Thyroid gland (tissue), 4 donors: ENCODE data around the gene VAT1L. TPM values are rescaled to one million over a fixed set of nuclear protein-coding genes. Genes with fewer than 3 reads are reported as not detected.

ENCODE experiments used
- DNase-seq, 2 donors: peaks; one replicate each; pipeline ENCODE4 v3.0.0-alpha.2; 2019
- H3K27ac ChIP-seq, 3 donors: fragments of 200-600 bp; sonication (generic); 1 replicate in 2 of 3; 2 replicates in 1 of 3; pipeline ENCODE4 v1.5.1; 2016 to 2019; ENCODE audit warnings: mild to moderate bottlenecking in 1 of 3, moderate library complexity in 1 of 3
- H3K27me3 ChIP-seq: fragments of 200-600 bp; sonication (generic); one replicate; pipeline ENCODE4 v1.5.1; 2019
- H3K36me3 ChIP-seq, 2 donors: fragments of 200-600 bp; sonication (generic); one replicate each; pipeline ENCODE4 v1.5.1; 2016 to 2019
- H3K4me1 ChIP-seq, 2 donors: fragments of 200-600 bp; sonication (generic); one replicate each; pipeline ENCODE4 v1.5.1; 2017 to 2019
- H3K4me3 ChIP-seq, 3 donors: fragments of 200-600 bp; sonication (generic); replicated peaks in 1 of 3; 1 replicate in 2 of 3; 2 replicates in 1 of 3; pipeline ENCODE4 v1.5.1; 2016; ENCODE audit warnings: mild to moderate bottlenecking in 1 of 3
- H3K9me3 ChIP-seq: fragments of 200-600 bp; sonication (generic); one replicate; pipeline ENCODE4 v1.5.1; 2017
- POLR2A ChIP-seq, 2 donors: fragments of 450-650 bp; IDR thresholded peaks; one replicate each; pipeline ENCODE4 v1.6.1; 2017; ENCODE audit warnings: antibody characterized with exemption in 2 of 2, mild to moderate bottlenecking in 2 of 2, moderate library complexity in 1 of 2
- WGBS, 2 donors: methylation state at CpG; one replicate each; pipeline ENCODE4 v1.1.5; 2017; 5-methylcytosine and 5-hydroxymethylcytosine counted together
- intact Hi-C: fragments of 100-400 bp; cut with DNase I; formaldehyde crosslinking; loops from one replicate; pipeline ENCODE4 v1.15.1; 2023
- total RNA-seq, 4 donors: library from RNA; depleted of rRNA; stranded (reverse); fragments of >200 nt; gene quantifications; one replicate each; pipeline ENCODE4 v1.2.3, GENCODE V29; 2016
- TF ChIP-seq, protein P1 (sequence below), 6 experiments: fragments of 200-600 bp in 3 of 6; fragments of 450-650 bp in 3 of 6; sonication (generic) in 3 of 6; IDR thresholded peaks; one replicate each; pipeline ENCODE4 v1.5.1; 2016 to 2019; ENCODE audit warnings: antibody characterized with exemption in 6 of 6, mild to moderate bottlenecking in 2 of 6, inconsistent platforms in 1 of 6, moderate library complexity in 1 of 6

Gene VAT1L
- total RNA-seq, 4 donors from 2014 or later = 1.9 to 29.7 (median 9.2) TPM

DNA sequence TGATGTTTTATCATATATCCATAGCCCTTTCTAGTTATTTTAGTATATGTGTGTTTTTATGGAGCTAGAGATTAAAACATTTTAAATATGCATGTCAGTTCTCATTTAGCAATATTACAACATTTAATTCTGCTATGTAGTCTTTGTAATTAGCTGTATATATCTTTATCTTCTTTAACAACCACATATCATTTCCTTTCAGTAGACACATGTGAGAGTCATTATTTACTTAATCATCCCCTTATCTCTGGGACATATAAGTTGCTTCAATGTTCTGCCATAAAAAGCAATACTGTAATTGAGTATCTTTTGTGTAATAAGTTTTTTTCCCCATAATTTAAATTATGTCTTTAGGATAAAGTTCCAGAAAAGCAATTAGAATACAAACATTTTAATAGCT, 182.0 kb downstream of the VAT1L start:
- peaks cover 0 to 6% of the 10 kb centered on the region in 2 donors for H3K4me1 ChIP-seq
- no peaks in the 10 kb centered on the region for H3K9me3 ChIP-seq
- no peaks in the 10 kb centered on the region for H3K36me3 ChIP-seq
- H3K27me3 ChIP-seq = no peaks in the 10 kb centered on the region
- DNase-seq = no peak
- TF ChIP-seq POLR2A (IDR thresholded peaks at IDR 0.05) = no peak
- TF ChIP-seq, protein P1, sequence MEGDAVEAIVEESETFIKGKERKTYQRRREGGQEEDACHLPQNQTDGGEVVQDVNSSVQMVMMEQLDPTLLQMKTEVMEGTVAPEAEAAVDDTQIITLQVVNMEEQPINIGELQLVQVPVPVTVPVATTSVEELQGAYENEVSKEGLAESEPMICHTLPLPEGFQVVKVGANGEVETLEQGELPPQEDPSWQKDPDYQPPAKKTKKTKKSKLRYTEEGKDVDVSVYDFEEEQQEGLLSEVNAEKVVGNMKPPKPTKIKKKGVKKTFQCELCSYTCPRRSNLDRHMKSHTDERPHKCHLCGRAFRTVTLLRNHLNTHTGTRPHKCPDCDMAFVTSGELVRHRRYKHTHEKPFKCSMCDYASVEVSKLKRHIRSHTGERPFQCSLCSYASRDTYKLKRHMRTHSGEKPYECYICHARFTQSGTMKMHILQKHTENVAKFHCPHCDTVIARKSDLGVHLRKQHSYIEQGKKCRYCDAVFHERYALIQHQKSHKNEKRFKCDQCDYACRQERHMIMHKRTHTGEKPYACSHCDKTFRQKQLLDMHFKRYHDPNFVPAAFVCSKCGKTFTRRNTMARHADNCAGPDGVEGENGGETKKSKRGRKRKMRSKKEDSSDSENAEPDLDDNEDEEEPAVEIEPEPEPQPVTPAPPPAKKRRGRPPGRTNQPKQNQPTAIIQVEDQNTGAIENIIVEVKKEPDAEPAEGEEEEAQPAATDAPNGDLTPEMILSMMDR (IDR thresholded peaks at IDR 0.05) = no peak
- peak overlapping the region in 1 of 3 donors; percentile 34 for H3K27ac ChIP-seq
- intact Hi-C loops = loop anchor here (5.0 to 10.0 kb wide), 2 partner anchors 186 to 293 kb away; partner anchors contain the start of gene VAT1L
- H3K4me3 ChIP-seq = no peak overlapping the region

DNA sequence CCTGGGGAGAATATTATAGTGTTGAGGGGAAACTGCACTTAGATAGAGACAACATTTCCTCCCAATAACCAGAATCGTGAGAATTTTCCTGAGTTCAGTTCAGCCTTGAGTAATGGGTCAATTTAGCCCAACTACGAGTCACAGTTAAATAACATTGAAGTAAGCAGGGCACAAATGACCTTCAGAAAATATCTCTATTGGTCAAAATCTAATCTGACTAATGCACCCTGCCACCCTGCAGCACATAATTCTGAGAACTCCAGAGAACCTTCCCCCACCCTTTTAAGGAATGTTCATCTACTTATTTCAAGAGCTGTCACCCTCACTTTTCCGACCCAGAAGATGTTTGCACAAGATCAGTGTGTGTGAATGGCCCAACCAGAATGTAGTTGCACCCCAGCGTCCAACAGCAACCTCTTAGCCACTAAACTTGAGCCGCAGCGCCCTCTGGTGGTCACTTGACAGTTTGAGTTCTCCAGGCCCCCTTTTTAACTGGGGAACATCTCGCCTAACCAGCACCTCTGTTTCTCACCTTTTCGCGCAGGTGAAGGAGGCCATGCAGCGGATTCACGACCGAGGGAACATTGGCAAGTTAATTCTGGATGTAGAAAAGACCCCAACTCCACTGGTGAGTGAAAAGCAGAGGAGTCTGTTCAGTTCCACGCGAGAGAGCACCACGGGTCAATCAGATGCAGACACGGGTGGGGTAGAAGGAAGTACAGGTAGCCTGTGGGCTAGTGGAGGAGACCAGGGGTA, 183.1 kb downstream of the VAT1L start:
- Histone ChIP-seq H3K4me3 (no peak overlapping the region), H3K9me3 (no peaks in the 10 kb centered on the region), H3K27ac (peak overlapping the region in 1 of 3 donors; percentile 34), H3K4me1 (peaks cover 0 to 6% of the 10 kb centered on the region in 2 donors), H3K27me3 (no peaks in the 10 kb centered on the region), H3K36me3 (no peaks in the 10 kb centered on the region)
- intact Hi-C loops = loop anchor here (5.0 to 10.0 kb wide), 2 partner anchors 187 to 294 kb away; partner anchors contain the start of gene VAT1L
- no peak for TF ChIP-seq POLR2A (IDR thresholded peaks at IDR 0.05)
- TF ChIP-seq, protein P1 (IDR thresholded peaks at IDR 0.05) = peak; percentile 73 to 88 (median 80)
- peak; percentile 86 to 92 for DNase-seq
- 35 to 36% methylated on average over 16 of the region's 16 CpGs for WGBS, 2 donors

DNA sequence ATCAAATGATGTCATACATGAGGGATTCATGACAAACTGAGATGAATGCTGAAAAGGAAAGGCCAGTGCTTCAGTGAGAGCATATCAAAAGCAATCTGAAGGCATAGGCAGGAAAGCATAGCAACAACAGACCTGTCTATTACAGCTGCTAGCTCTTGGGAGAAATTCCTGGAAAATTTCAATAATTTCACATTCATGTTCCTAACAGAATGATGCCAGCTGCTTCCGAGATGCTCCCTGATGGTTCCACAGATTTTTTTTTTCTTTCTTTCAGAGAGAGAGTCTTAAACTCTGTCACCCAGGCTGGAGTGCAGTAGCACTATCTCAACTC, 183.7 kb downstream of the VAT1L start:
- H3K9me3 ChIP-seq = no peaks in the 10 kb centered on the region
- TF ChIP-seq POLR2A (IDR thresholded peaks at IDR 0.05) = no peak
- TF ChIP-seq, protein P1 (IDR thresholded peaks at IDR 0.05) = no peak
- peaks cover 0 to 6% of the 10 kb centered on the region in 2 donors for H3K4me1 ChIP-seq
- DNase-seq = no peak
- H3K27me3 ChIP-seq = no peaks in the 10 kb centered on the region
- H3K27ac ChIP-seq = no peak overlapping the region
- intact Hi-C loops = loop anchor here (5.0 to 10.0 kb wide), 2 partner anchors 187 to 295 kb away; partner anchors contain the start of gene VAT1L
- no peaks in the 10 kb centered on the region for H3K36me3 ChIP-seq
- no peak overlapping the region for H3K4me3 ChIP-seq
- WGBS, 2 donors = 71 to 91% methylated on average over 1 of the region's 1 CpG

DNA sequence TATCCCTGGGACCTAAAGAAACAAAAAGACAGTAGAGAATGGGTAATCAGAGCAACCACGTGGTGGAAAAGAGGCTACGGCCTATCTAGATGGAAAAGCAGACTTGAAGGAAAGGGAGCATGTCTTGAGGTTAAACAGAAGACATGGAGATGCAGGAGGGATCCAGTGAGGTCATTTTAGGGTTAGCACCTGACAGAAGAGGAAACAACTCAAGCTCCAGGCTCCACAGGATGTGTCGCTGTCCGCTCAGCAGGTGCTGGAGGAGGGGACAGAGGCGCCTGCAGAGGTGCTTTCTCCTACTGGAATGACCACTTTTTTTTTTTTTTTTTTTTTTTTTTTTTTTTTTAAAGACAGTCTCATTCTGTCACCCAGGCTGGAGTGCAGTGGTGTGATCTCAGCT, 186.5 kb downstream of the VAT1L start:
- WGBS, 2 donors = 65 to 78% methylated on average over 5 of the region's 5 CpGs
- no peak for DNase-seq
- Histone ChIP-seq H3K4me1 (peaks cover 0 to 6% of the 10 kb centered on the region in 2 donors), H3K4me3 (no peak overlapping the region), H3K27me3 (no peaks in the 10 kb centered on the region), H3K36me3 (peaks cover 0 to 3% of the 10 kb centered on the region in 2 donors), H3K27ac (no peak overlapping the region), H3K9me3 (no peaks in the 10 kb centered on the region)
- TF ChIP-seq, protein P1 (IDR thresholded peaks at IDR 0.05) = no peak
- no peak for TF ChIP-seq POLR2A (IDR thresholded peaks at IDR 0.05)
- intact Hi-C loops = loop anchor here (5.0 to 10.0 kb wide), 2 partner anchors 190 to 298 kb away; partner anchors contain the start of gene VAT1L

DNA sequence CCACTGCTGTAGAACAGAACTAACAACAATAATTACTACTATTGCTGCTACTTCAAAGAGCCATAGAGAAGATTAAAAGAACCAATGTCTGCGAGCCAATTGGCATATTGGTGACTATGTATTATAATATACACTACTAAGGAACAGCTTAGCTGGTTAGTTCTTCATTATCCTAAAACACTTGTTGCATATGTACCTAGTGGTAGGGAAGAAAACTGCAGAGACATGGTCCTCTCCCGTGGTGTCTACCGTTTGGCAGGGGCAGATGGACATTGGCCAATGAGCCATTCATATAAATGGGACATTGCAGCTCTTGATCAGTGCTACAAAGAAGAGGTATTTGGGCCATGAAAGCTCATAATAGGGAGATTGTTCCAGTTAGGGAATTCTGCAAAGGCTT, 187.6 kb downstream of the VAT1L start:
- 66 to 86% methylated on average over 3 of the region's 3 CpGs for WGBS, 2 donors
- intact Hi-C loops = loop anchor here (10.0 kb wide), 1 partner anchor 191 kb away; the partner anchor contains the start of gene VAT1L
- Histone ChIP-seq H3K9me3 (no peaks in the 10 kb centered on the region), H3K27ac (no peak overlapping the region), H3K4me3 (no peak overlapping the region), H3K36me3 (peaks cover 0 to 3% of the 10 kb centered on the region in 2 donors), H3K27me3 (no peaks in the 10 kb centered on the region), H3K4me1 (peaks cover 0 to 5% of the 10 kb centered on the region in 2 donors)
- TF ChIP-seq POLR2A (IDR thresholded peaks at IDR 0.05) = no peak
- TF ChIP-seq, protein P1 (IDR thresholded peaks at IDR 0.05) = no peak
- DNase-seq = no peak
